ENCODE data around the gene RFWD3. TPM values are rescaled to one million over a fixed set of nuclear protein-coding genes. Genes with fewer than 3 reads are reported as not detected.

Gene RFWD3, protein sequence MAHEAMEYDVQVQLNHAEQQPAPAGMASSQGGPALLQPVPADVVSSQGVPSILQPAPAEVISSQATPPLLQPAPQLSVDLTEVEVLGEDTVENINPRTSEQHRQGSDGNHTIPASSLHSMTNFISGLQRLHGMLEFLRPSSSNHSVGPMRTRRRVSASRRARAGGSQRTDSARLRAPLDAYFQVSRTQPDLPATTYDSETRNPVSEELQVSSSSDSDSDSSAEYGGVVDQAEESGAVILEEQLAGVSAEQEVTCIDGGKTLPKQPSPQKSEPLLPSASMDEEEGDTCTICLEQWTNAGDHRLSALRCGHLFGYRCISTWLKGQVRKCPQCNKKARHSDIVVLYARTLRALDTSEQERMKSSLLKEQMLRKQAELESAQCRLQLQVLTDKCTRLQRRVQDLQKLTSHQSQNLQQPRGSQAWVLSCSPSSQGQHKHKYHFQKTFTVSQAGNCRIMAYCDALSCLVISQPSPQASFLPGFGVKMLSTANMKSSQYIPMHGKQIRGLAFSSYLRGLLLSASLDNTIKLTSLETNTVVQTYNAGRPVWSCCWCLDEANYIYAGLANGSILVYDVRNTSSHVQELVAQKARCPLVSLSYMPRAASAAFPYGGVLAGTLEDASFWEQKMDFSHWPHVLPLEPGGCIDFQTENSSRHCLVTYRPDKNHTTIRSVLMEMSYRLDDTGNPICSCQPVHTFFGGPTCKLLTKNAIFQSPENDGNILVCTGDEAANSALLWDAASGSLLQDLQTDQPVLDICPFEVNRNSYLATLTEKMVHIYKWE
- total RNA-seq (2022; extraction: Qiagen RNA extraction; ENCODE audit: low read depth), result 31.5 to 39.6 TPM (median 36.5 TPM) in 5 replicates

DNA sequence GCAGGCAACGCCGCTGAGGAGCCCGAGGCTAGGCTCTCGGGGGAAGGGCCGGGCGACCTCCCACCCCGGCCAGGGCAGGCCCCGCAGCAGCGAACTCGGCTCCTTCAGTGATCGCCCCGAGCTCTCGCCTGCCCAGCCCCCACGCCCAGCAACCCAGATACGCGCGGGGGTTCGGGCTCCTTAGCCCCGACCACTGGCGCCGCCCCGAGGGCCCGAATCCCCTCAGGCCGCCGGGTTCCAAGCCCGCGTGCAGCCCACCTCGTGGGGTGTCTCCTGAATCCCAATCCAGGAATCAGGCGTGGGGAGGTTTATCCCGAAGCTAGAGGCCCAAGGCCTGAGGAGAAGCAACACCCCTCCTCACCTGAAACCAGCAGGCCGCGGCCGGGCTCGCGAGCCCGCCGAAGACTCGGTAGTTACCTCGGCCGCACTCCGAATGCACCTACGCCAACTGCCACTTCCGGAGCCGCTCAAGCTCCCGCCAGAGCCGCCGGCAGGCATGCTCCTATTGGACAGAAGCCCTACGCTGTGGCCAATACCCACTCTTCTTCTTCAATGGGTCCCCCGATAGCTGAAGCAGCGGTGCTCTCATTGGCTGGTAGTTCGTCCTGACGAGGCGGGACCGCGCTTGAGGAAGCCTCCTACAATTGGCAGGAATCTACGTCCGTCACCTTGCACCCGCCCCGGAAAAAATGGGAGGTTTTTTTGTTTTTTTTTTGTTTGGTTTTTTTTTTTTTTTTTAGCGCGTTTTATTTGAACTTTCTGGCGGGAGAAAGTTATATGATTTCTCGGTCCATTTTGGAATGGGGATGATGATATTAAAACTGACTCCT lies at the start of gene RFWD3:
Gene RFWD3 (minus strand): TSS at position 453 of the 830 bp plus-strand sequence. CDS start 5,428 bp downstream, outside the sequence.

DNA sequence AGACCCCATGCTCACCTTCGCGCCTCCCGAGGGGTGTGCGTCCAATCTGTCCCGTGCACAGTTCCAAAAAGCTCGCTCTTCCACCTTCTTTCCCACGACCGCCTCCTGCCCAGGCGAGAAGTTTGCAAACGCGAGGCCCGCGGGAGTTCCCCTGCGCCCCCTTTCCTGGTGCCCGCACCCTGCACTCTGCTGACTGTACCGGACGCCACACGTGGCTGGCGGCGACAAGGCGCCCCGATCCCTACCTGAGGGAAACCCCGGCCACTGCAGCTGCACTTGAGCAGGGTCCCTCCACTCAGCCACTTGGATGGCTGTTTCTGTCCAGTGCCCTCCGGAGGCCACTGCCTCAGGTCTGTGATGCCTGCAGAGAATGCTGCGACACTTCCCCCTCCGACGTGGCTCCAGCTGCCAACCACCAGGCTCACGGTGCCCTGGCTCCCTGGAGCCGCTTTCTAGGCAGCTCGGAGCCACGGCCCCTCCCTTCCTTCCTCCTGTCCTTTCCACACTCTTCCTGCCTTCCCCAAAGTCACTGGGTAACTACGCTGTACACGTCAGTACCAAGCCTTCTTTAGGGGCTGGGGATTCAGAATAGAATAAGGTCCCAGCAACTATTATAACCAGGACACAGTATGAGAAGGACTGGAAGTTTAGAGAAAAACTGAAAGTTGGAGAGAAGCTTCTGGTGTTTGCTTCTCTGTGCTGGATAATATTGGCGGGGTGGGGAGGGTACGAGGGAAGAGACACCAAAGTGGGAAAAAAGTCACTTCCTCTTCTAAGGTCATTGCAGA lies 34.0 kb upstream of the RFWD3 start, which contains the start of gene MLKL:
Gene MLKL (minus strand): TSS at position 425 of the 788 bp plus-strand sequence. CDS start 5,105 bp downstream, outside the sequence.

DNA sequence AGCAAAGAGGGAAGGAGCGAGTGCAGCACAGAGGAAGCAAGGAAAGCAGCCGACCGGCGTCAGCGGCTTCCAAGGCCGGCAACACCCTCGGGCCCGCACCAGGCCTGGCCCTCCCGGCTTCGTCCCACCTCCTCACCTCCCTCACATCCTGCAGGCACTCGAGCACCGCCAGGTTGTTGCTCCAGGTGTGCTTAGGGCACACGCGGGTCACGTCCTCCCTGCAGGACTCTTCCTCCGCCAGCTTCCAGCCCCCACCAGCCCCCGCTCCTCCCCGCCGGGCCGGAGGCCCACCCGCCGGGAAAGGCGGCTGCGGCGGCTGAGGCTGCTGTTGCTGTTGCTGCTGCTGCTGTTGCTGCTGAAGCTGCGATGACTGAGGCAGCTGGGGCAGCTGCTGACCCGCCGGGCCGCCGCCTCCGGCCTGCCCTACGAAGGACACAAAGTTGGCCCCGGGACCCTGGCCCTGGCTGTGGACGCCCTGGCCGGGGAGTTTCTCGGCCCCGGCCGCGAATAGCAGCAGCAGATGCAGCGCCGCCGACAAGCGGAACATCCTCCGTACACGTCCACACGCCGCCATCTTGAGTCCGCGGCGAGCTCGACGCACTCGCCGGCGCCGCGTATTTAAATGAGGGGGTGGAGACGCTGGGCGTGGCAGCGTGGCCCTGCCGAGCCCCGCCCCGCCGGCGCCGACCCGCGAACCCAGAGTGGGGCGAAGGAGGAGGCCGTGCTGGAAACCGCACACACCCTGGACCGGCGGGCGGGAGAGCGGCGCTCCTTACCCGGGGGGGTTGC lies 60.0 kb downstream of the RFWD3 start, which contains the start of gene GLG1:
Gene GLG1 (minus strand): TSS at position 594 of the 789 bp plus-strand sequence. CDS start 20 bp downstream, at position 574.

Other genes starting within 250 kb of the RFWD3 start
- 0.23 to 0.63 TPM (median 0.26 TPM) in 3 of 5 replicates, not detected in the others for gene CLEC18B, start 245.4 kb downstream of the RFWD3 start, total RNA-seq (2022; extraction: Qiagen RNA extraction; ENCODE audit: low read depth)
- 43.8 to 52.0 TPM (median 48.9 TPM) in 5 replicates for gene GLG1, start 59.8 kb downstream of the RFWD3 start, total RNA-seq (2022; extraction: Qiagen RNA extraction; ENCODE audit: low read depth)
- 39.0 to 44.3 TPM (median 41.6 TPM) in 5 replicates for gene MLKL, start 34.0 kb upstream of the RFWD3 start, total RNA-seq (2022; extraction: Qiagen RNA extraction; ENCODE audit: low read depth)
- 33.5 to 35.0 TPM (median 34.0 TPM) in 5 replicates for gene FA2H, start 107.9 kb upstream of the RFWD3 start, total RNA-seq (2022; extraction: Qiagen RNA extraction; ENCODE audit: low read depth)

All from A549 treated with GW870086 at 1 μM for 4 hours (cell line).